GM12872 (cell line): ENCODE measurements around the gene ITGB3.

Experiments
- CTCF ChIP-seq: IDR thresholded peaks from 3 replicates; pipeline ENCODE4 v1.5.1; 2011; ENCODE audit warnings: low read depth, mild to moderate bottlenecking, low read length, moderate library complexity; ENCODE audit not compliant: insufficient read depth

ITGB3 gene

GRCh38 chr17:47219621-47220475, 33.8 kb upstream of the ITGB3 start:
- no peak for TF ChIP-seq CTCF

- no peak for TF ChIP-seq CTCF
These were observed 33.1 kb upstream of the ITGB3 start for GRCh38 chr17:47220531-47220999.

GRCh38 chr17:47221154-47221553, 32.5 kb upstream of the ITGB3 start:
- TF ChIP-seq CTCF, result no peak

DNA sequence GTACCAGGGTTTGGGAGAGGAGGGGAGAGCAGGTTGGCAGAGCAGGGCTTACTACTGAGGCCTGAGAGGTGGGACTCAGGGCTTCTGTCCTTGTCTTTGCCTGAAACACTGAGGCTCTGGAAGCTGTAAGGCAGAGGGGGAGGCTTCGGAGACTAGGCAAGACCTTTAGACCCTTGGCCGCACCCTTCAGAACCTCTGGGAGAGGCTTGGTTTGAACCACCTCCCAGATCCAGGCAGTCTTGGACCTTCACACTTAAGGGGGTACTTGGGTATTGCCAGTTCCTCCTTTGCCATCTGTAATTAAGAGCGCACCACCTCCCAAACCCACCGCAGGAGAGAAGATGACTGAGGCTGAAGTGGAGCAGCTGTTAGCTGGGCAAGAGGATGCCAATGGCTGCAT, 31.6 kb upstream of the ITGB3 start:
- TF ChIP-seq CTCF, result no peak

- TF ChIP-seq CTCF, result no peak
These were observed 30.6 kb upstream of the ITGB3 start for GRCh38 chr17:47223007-47223406.

DNA sequence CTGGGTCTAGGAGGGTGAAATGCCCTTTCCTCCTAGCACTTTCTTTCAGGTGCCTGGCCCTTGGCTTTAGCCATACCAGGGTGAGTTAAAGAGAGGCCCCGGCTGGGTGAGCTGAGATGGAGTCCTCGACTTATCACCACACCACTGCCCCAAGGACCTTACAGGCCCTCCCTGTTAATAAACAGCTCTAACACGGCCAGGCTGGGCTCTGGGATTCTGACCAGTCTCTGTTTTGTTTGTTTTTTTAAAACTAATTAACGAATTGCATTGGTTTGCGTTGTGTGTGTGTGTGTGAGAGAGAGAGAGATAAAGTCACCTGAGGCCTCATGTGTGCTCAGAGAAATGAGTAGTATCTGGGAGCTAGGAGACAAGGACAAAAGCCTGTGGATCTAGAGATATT, 30.2 kb upstream of the ITGB3 start:
- TF ChIP-seq CTCF, result no peak

GRCh38 chr17:47224966-47225365, 28.7 kb upstream of the ITGB3 start:
- no peak for TF ChIP-seq CTCF
